NCI-H460 (cell line): ENCODE results near the gene PRDM10. TPM values are rescaled to one million over a fixed set of nuclear protein-coding genes. Genes with fewer than 3 reads are reported as not detected.

ENCODE experiments used
- DNase-seq: peaks from one replicate; pipeline ENCODE4 v3.0.0-alpha.2; 2016; ENCODE audit warnings: low read depth; ENCODE audit errors: extremely low read depth
- total RNA-seq: library from RNA; depleted of rRNA; stranded (reverse); fragments of >200 nt; shearing (Covaris generic); gene quantifications from 2 replicates; pipeline ENCODE4 v1.2.3, GENCODE V29; 2014; rRNA removed

Gene PRDM10
- total RNA-seq, 1 experiment from 2014 or later = 4.8 TPM

- no peak for DNase-seq
Measured at GRCh38 chr11:129853518-129854231, 149.0 kb downstream of the PRDM10 start.

GRCh38 chr11:129852125-129852740, 150.4 kb downstream of the PRDM10 start:
- DNase-seq = no peak

Other genes with a start within 250 kb of the PRDM10 start
- gene TMEM45B, start 187.0 kb downstream of the PRDM10 start, total RNA-seq = not detected in 2 replicates
- 11.4 and 15.4 TPM in 2 replicates for gene NFRKB, start 107.3 kb downstream of the PRDM10 start, total RNA-seq
- 430 and 522 TPM in 2 replicates for gene APLP2, start 67.1 kb upstream of the PRDM10 start, total RNA-seq
- not detected in 2 replicates for gene ST14, start 156.9 kb upstream of the PRDM10 start, total RNA-seq